Stimulated activated CD8-positive, alpha-beta memory T cell treated with anti-CD3 and anti-CD28 coated beads, Interleukin-7, amount 100 ng/mL, for 4 hours (primary cell): ENCODE data around the gene NOTUM.
"Not testable (repeated sequence)": the region's sequence is repeated elsewhere in the genome, so short reads cannot be mapped to it uniquely, and the experiment has no call there.

ENCODE experiments used
- DNase-seq, 2 donors: peaks; one replicate each; pipeline ENCODE4 v3.0.0-alpha.2; 2020; ENCODE audit warnings: low read depth in 2 of 2

NOTUM gene

DNA sequence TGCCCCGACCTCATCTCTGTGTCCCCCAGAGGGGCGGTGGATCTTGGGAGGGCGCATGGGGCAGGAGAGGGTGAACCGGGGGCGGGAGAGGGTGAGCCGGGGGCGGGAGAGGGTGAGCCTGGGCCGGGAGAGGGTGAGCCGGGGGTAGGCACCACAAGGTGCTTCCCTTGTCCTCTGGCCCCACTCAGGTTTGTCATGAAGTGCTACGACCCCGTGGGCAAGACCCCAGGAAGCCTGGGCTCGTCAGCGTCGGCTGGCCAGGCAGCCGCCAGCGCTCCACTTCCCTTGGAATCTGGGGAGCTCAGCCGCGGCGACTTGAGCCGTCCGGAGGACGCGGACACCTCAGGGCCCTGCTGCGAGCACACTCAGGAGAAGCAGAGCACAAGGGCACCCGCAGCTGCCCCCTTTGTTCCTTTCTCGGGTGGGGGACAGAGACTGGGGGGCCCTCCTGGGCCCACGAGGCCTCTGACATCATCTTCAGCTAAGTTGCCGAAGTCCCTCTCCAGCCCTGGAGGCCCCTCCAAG, 35.3 kb upstream of the NOTUM start:
- no peak for DNase-seq

DNA sequence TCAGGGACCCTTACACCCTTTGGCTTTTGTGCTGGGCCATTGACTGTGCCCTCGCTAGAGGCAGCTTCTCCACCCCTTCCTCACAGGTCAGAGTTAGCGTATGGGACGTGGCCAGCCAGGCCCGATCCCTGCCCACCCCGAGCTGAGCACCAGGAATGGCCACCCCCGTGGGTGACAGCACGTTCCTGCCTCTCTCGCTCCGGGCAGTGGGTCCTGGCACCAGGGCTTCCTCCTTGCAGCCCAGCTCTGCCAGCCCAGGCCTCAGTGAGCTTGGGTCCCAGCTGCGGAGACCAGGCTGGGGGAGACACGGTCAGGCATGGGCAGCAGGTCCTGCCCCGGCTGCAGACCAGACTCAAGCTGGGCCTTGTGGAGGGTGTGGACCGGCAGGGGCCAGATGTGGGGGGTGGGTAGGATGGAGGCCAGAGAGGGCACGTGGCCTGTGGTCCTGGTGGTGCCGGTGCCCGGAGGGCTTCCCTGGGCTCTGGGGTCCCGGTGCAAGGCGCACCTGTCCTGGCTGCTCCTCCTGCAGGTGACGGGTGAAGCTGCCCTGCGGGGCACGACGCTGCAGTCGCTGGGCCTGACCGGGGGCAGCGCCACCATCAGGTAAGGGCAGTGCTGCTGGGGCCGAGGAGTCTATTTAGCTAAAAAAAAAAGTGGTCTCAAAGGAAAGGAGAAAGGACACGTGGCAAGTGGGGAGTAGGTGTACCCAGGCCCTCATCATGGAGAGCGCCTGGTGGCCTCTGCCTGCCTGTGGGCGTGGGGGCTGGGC, 34.7 kb upstream of the NOTUM start:
- DNase-seq, result no peak

DNA sequence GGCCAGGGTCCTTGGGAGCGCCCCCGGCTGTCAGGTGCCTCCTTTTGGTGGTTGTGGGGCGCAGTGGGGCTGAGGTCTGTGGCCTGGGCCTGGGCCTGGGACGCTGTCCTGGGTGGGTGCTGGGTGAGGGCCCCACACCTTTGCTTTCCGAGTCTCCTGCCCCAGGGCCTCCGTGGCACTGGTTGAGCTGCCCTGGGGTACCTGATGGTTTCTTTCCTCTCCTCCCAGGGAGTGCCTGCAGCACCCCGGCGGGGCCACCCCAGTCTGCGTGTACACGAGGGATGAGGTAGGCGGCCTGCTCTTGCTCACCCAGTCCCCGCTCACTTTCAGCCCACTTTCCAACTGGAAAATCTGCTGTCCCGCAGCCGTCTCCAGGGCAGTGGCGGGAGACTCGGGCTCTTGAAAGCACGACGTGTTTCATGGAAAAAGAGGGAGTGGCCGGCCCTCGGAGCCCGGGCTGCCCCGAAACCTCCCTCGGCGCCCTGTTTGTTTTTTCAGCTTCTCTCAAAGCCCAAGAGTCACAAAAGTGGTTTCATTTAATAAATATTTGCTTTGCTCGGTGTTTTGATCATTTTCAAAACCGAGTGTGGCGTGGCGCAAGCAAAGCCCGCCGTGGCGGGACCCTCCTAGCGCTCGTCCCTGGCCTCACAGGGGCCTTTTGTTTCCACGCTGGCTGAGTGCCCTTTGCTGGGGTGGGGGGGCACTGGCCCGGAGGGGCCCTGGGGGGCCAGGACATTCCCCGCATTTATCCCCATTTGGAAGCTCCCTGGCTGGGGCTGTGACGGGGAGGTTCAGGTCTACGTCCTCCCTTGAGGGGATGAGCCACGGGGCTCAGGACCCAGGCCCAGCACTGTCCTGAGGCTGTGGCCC, 33.8 kb upstream of the NOTUM start:
- DNase-seq, result no peak

DNA sequence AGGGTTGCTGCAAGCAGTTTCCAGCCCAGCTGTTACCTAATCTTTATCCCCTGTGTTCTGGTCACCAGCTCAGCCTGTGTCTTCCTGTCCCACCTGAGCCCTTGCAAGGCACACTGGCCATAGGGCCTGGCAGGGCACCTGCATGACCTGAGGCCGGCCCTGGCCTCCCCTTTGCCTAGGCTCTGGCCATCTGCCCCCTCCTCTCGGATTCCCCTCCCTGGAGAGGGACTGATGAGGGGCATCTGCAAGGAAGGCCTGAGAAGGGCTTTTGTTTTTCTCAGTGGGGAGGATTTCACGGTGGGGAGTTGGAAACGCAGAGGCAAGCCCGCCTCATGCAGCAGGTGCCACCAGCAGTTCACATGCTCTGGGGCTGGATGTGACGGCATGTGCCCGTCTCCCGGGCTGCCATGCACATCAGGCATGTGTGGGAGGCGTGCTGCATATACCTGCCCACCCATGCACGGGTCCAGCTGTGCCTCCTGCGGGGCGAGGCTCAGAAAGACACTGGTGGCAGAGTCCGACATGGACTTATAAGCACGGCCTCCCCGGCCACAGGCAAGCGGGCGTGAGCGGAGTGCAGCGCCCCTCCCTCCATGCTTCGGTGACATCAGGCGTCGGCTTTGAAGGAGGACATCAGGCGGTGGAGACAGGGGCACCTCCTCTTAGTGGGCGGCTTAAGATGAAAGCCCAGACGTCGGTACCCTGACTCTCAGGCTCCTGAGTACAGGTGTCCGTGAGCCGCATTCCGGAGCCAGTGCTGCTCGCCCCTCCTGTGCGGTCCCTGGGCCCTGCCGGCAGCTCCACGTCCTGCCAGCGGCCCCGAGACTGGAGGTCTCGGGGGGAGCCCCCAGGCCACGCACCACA, 33.0 kb upstream of the NOTUM start:
- DNase-seq, result no peak

DNA sequence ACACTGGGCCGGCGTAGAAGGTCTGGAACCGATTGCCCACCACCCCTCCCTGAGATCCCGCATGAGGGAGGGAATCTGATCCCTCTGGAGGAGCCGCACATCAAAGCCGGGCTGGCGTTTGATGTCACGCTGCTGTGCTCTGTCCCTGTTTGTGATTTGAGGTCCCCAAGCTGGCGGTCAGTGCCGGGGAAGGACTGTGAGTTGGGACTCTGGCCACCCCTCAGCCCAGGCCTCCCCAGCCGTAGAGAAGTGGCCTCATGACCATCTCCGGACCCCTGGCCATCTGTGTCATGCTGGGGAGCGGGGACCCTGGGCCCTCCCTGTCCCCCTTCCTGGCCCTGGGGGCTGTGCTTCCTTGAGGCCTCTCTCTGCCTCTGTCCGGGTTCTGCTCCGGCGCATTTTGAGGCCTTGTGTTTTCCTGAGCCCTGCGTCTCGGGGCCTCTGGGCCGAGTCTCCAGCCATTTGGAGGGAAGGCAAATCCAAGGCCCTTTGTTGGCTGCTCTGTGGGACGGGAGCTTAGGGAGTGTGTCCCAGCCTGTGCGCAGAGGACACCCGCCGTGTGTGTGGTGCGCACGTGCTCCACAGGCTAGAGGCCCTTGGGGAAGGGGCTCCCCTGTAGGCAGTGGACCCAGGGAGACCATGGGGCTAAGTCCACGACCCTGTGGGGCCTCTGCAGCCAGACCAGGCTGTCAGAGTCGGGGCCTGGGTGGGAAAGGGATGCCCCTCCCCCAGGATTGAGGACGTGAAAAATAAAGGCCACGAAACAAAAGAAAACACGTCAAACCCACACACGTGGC, 31.5 kb upstream of the NOTUM start:
- no peak for DNase-seq

DNA sequence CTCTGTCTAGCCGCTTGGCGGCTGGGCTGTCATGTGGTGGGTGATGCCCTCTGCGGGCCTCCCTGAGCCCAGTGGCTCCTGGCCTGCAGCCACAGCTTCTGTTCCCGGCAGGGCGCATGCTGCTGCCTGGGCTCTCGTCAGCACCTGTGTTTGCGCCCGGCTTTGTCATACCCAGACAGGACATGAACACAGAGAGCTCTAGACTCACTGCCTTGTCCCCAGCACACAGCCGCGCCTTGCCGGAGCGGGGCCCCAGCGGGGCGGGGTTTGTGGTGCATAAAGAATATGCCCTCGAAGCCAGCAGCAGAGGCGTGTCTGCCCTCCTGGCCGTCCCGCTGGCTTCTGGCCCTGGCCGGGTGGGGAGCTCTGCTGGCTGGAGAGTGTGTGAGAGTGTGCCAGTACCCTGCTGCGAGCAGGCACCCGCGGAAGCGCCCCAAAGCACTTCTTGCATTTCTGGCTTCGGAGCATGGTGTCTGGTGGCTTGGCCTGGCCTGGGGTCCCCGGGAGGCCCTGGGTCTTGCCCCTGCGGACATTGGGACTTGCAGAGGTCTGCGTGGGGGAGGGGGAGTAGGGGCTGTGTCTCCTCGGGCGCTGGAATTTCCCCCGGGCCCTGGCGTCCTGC, 30.8 kb upstream of the NOTUM start:
- DNase-seq, result no peak

DNA sequence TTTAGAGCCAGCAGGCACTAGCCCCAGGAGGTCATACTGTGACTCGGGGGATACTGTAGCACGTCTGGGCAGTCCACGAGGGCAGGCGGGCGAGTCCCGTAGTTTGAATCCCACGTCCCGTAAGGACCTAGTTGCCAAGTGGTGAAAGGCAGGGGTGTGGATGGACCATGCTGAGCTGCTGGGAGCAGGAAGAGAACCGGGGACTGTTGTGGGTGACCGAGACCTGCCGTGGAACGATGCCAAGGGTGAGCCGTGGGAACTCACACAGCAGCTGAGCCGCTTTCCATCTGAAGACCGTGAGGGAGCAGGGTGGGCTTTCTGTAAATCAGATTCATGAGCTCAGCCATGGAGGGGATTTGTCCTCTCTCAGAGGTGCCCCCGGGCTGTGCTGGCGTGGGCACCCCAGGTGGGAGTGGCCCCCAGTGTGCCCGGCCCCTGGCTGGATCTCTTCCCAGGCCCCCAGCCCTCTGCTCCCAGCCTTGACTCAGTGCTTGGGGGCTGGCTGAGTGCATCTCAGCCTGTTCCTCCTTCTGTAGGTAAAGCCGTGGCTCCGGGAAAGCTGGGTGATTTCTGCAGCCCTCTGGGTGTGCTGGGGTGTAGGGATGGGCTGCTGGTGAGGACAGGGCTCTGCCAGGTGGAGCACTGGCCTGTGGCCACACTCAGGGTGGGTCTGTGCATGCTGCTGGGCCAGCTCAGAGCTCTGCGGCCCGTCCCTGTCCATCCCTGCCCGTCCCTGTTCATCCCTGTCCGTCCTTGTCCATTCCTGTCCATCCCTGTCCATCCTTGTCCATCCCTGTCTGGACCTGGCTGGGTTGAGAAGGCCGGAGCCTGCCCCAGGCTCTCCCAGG, 30.1 kb upstream of the NOTUM start:
- no peak for DNase-seq

DNA sequence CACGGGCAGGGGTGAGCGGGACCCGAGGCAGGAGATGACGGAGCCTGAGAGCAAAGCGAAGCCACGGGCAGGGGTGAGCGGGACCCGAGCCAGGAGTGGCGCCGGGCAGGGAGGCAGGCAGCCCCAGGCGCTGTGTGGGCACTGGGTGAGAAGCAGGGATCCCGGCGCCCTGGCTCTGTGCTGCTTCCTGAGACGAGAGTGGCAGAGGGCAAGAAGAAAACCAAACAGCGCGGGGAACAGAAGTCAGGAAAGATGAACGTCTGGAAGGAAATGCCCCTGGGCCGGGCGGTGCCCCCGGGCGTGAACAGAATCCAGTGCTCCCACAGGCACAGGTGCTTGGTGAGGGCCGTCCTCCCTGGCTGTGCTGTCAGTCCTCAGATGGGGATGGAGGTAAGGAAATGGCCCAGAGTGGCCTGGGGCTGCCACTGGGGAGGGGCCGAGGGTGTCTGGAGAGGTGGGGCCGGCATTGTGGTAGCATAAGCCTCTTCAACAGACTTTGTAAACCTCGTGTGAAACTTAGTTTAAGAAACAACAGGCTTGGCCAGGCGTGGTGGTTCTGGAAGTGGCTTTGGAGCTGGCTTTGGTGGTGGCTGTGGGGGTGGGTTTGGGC, 26.3 kb upstream of the NOTUM start:
- no peak for DNase-seq

DNA sequence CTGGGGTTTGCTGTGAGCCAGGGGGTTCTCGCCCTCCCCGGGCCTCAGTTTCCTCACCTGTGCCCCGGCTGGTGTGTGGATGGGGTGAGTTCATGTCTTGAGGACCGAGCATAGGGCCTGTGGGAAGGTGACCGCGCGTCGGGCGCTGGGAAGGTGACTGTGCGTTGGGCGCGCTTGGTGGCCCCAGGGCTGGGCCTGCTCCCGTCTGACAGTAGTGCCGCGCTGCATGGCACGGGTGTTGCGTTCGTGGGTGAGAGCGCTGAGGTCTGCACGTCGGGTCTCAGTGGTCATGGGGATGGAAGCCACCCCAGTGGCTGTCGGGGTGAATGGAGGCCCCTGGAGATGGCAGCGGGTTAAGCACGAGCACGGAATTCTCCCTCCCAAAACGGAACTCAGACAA, 25.6 kb upstream of the NOTUM start:
- no peak for DNase-seq

DNA sequence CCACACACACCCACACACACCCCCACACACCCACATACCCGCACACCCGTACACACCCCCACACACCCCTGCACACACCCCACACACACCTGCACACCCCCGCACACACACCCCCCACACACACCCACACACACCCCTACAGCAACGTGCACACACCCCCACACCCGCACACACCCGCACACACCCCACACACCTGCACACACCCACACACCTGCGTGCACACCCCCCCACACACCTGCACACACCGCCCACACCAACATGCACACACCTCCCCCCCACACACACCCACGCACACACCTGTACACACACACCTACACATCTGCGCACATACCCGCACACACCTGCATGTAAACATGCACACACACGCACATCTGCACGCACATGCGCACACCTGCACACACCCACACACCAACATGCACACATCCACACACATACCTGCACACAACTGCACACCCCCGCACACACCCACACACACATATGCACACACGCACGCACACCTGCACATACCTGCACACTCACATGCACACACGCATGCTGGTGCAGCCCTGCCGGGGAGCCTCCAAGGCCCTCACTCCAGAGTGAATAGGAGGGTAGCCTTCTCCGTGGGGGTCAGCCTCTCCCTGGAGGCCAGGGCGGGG, 23.9 kb upstream of the NOTUM start:
- no peak for DNase-seq

DNA sequence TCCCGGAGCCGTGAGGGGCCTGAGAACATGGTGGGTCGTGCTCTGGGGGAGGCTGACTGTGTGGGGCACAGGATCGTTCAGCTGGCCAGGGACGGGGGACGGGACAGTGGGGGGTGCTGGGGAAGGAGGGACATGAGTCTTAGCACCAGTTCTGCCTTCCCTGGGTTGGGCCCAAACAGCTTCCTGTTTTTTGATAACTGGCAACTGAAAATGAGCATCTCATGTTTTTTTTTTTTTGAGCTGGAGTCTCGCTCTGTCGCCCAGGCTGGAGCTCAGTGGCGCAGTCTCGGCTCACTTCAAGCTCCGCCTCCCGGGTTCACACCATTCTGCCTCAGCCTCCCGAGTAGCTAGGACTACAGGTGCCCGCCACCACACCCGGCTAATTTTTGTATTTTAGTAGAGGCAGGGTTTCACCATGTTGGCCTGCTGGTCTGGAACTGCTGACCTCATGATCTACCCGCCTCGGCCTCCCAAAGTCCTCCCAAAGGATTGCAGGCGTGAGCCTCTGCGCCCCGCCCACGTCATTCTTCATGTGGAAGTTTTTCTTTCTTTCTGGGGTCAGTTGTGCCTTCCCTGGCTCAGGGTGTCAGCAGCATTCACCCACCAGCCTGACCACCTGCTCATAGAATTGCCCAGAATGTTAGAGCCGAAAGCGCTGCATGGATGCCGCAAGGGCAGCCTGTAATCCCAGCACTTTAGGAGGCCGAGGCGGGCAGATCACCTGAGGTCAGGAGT, 22.8 kb upstream of the NOTUM start:
- no peak for DNase-seq

DNA sequence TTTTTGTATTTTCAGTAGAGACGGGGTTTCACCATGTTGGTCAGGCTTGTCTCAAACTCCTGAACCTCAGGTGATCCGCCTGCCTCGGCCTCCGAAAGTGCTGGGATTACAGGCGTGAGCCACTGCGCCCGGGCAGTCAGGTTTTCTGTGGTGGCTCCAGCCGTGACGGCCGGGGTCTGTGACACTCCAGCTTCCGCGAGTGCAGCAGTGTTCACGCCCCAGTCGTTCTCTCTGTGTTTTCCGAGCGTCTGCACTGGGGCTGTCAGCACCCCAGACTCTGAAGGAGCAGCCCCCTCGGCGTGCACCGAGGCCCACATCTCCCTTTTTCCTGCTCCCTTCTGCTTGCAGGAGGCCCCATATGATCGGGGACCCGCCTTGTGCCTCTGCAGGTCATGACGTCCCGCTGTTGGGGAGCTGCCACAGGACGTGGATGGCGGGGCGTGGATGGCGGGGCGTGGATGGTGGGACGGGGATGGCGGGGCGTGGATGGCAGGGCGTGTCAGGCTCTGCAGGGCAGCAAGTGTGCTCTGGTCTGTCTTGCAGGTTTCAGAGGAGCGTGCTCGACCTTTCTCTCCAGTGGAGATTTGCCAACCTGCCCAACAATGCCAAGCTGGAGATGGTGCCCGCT, 22.1 kb upstream of the NOTUM start:
- DNase-seq, result no peak

DNA sequence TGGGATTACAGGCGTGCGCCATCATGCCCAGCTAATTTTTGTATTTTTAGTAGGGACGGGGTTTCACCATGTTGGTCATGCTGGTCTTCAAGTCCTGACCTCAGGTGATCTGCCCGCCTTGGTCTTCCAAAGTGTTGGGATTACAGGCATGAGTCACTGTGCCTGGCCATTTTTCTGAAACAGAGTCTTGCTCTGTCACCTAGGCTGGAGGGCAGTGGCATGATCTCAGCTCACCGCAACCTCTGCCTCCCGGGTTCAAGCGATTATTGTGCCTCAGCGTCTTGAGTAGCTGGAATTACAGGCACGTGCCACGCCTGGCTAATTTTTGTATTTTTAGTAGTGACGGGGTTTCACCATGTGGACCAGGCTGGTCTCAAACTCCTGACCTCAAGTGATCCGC, 20.5 kb upstream of the NOTUM start:
- not testable (repeated sequence) for DNase-seq

DNA sequence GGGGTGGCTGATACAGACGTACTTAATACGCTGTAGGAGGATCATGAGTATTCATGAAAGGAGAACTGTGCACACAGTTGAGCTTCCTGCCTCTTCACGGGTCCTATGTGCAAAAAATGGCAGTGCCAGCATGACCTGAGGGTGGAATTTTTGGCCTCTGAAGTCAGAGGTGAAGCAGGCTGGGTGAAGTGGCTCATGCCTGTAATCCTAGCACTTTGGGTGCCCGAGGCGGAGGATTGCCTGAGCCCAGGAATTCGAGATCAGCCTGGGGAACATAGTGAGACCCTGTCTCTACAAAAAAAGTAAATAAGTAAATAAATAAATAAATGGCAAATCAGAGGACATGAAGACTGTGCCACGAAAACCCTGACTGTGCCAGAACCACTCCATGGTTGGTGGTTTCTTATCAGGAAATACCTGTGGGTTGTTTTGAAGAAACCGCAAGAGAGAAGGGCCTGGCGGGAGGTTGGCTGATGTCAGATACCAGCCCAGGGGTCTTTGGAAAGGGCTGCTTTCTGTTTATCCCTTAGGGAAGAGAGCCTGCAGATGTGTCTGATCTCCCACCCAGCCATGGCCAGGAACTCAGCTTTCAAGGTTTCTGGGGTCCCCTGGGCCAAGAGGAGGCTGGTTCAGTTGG, 19.8 kb upstream of the NOTUM start:
- DNase-seq, result no peak

DNA sequence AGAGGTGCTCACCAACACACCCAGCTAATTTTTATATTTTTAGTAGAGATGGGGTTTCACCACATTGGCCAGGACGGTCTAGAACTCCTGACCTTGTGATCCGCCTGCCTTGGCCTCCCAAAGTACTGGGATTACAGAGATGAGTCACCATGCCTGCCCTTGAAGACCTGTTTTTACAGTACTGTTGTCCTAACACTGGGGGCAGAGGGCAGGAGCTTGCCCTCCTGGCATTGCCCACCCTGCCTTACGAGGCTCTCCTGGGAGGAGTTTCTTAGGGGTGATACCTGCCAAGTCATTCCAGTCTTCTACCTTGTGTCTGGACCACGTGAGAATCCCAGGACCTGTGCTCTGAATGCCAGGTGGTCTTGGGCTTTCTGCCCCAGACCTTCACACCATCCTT, 19.1 kb upstream of the NOTUM start:
- no peak for DNase-seq

DNA sequence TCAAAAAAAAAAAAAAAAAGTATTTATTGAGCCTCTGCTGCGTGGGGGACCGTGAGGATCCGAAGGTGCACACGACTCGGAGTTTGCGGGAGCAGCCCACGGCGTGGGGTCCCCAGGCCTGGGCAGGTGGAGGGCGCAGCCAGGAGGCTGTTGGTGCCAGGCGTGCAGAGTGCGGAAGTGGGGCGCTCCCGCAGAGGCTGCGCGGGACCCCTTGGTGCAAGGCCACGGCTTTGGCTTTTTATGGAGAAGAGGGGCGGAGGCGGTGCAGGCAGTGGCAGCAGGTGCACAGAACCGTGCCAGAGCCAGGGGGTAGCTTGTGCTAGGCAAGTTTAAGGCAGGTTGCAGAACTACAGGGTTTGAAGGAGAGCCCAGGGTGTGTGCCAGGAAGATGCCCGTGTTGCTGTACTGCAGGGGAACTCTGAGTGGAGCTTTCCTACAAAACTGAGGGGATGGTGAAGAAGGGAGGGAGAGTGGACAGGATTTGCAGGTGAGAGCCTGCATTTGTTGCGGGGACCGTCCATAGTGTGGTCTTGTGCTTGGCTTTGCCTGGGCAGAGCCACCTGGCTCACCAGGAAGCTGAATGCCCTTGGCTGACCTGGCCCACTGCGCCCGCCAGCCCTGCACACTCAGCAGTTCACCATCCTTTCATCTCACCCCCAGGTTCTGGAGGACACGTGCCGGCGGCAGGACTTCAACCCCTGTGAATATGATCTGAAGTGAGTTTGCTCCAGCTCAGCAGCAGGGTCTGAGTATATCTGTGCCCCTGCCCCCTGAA, 17.7 kb upstream of the NOTUM start:
- DNase-seq, result no peak
